PC-9 (cell line): Measurements from ENCODE around the gene CRYZ.
"Not testable (repeated sequence)": the region's sequence is repeated elsewhere in the genome, so short reads cannot be mapped to it uniquely, and the experiment has no call there.

Experiments used
- EZH2 ChIP-seq: fragments of 200-600 bp; sonication (generic); IDR thresholded peaks from 2 replicates; pipeline ENCODE4 v1.8.0; 2017; ENCODE audit warnings: antibody characterized with exemption, low read depth
- TF ChIP-seq, protein P1 (sequence below): fragments of 200-600 bp; sonication (generic); conservative IDR thresholded peaks from 2 replicates; pipeline ENCODE4 v1.6.1; 2017; ENCODE audit warnings: mixed run types, antibody characterized with exemption, mild to moderate bottlenecking, moderate library complexity

DNA sequence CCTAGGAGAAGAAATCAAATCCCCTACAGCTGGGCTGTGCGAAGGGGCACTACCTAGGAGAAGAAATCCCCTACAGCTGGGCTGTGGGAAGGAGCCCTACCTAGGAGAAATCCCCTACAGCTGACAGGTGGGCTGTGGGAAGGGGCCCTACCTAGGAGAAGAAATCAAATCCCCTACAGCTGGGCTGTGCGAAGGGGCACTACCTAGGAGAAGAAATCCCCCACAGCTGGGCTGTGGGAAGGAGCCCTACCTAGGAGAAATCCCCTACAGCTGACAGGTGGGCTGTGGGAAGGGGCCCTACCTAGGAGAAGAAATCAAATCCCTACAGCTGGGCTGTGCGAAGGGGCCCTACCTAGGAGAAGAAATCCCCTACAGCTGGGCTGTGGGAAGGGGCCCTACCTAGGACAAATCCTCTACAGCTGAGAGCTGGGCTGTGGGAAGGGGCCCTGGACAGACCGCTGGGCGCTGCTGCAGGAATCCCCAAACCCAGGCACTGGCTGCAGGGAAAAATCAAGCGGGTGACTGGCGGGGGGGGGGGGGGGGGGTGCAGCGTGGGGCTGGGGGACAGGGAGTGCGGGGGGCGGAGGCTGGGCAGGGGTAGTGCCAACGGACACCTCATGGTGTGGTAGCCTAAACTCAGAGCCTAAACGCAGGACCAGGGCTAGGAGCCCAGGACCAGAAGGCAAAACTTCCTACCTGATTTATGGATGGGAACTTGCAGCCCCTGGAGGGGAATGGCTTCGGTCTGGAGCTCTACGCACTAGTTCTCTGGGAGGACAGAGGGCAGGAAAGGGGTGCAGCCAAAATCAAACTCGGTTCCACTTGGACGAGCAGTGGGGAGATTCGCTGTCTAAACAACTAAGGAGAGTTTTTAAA is 541 bp downstream of the CRYZ start:
- TF ChIP-seq, protein P1, sequence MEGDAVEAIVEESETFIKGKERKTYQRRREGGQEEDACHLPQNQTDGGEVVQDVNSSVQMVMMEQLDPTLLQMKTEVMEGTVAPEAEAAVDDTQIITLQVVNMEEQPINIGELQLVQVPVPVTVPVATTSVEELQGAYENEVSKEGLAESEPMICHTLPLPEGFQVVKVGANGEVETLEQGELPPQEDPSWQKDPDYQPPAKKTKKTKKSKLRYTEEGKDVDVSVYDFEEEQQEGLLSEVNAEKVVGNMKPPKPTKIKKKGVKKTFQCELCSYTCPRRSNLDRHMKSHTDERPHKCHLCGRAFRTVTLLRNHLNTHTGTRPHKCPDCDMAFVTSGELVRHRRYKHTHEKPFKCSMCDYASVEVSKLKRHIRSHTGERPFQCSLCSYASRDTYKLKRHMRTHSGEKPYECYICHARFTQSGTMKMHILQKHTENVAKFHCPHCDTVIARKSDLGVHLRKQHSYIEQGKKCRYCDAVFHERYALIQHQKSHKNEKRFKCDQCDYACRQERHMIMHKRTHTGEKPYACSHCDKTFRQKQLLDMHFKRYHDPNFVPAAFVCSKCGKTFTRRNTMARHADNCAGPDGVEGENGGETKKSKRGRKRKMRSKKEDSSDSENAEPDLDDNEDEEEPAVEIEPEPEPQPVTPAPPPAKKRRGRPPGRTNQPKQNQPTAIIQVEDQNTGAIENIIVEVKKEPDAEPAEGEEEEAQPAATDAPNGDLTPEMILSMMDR: not testable (repeated sequence)
- TF ChIP-seq EZH2: not testable (repeated sequence)
